B cell (primary cell): Measurements from ENCODE around the gene ZER1. TPM values are rescaled to one million over a fixed set of nuclear protein-coding genes. Genes with fewer than 3 reads are reported as not detected.
A peak's percentile ranks its signal among the peaks of the same experiment; 100 is the strongest.

Experiments
- ATAC-seq: fragments of 200-7000 bp; cut with Tn5 transposase; one replicate; pipeline ENCODE4 v1.10.0; 2021; ENCODE audit warnings: low read depth, mild to moderate bottlenecking, moderate number of reproducible peaks, moderate library complexity
- CTCF ChIA-PET: fragments of 350-600 bp; sonication (Branson Sonifier 250); formaldehyde crosslinking; loops from one replicate; lab custom pipeline; 2021; ENCODE audit warnings: antibody characterized with exemption, inconsistent platforms; lab: Charles Lee
- POLR2A ChIA-PET: fragments of 350-600 bp; sonication (Branson Sonifier 250); formaldehyde crosslinking; loops from one replicate; lab custom pipeline; 2021; ENCODE audit warnings: antibody characterized with exemption; lab: Charles Lee
- DNase-seq: peaks from one replicate; pipeline ENCODE4 v3.0.0; 2013
- H2AFZ ChIP-seq: 2 replicates; pipeline ENCODE4 v1.6.1; 2012; ENCODE audit warnings: mild to moderate bottlenecking, low read depth, low read length; ENCODE audit not compliant: insufficient read depth, poor library complexity, severe bottlenecking
- H3K27ac ChIP-seq, 2 donors: 1 replicate in 1 of 2; 2 replicates in 1 of 2; pipeline ENCODE4 v1.5.1; 2012 to 2013; ENCODE audit warnings: low read length in 2 of 2, mild to moderate bottlenecking in 2 of 2, moderate library complexity in 1 of 2
- H3K27me3 ChIP-seq, 4 experiments: fragments of 200-600 bp in 1 of 4; sonication (generic) in 1 of 4; replicated peaks in 1 of 4; 1 replicate in 2 of 4; 2 replicates in 2 of 4; pipeline versions ENCODE4 v1.6.1 to v1.7.0; 2013 to 2016; ENCODE audit warnings: low read length in 3 of 4, mild to moderate bottlenecking in 2 of 4, mixed read lengths in 1 of 4, moderate library complexity in 1 of 4; ENCODE audit not compliant: insufficient read depth in 4 of 4, control insufficient read depth in 3 of 4; ENCODE audit errors: control extremely low read depth in 1 of 4
- H3K36me3 ChIP-seq, 2 experiments: replicated peaks in 1 of 2; 1 replicate in 1 of 2; 2 replicates in 1 of 2; pipeline versions ENCODE4 v1.6.1 to v1.7.1; 2013; ENCODE audit warnings: low read length in 1 of 2; ENCODE audit not compliant: insufficient read depth in 2 of 2, control insufficient read depth in 1 of 2; ENCODE audit errors: control extremely low read depth in 1 of 2, extremely low read depth in 1 of 2
- H3K4me1 ChIP-seq, 2 donors: fragments of 200-600 bp in 1 of 2; sonication (generic) in 1 of 2; 1 replicate in 1 of 2; 2 replicates in 1 of 2; pipeline versions ENCODE4 v1.5.1 to v1.6.1; 2013 to 2017; ENCODE audit warnings: low read length in 2 of 2; ENCODE audit not compliant: control insufficient read depth in 2 of 2, insufficient read depth in 2 of 2
- H3K4me2 ChIP-seq: replicated peaks from 2 replicates; pipeline ENCODE3; 2012; ENCODE audit warnings: mild to moderate bottlenecking, low read depth, low read length; ENCODE audit not compliant: poor library complexity, severe bottlenecking
- H3K4me3 ChIP-seq, 5 experiments: fragments of 200-600 bp in 1 of 5; sonication (generic) in 1 of 5; 1 replicate in 3 of 5; 2 replicates in 2 of 5; pipeline versions ENCODE4 v1.5.1 to v1.7.0; 2011 to 2016; ENCODE audit warnings: low read length in 4 of 5, mild to moderate bottlenecking in 4 of 5, low read depth in 2 of 5, control low read depth in 1 of 5, moderate library complexity in 1 of 5; ENCODE audit not compliant: insufficient read depth in 1 of 5; ENCODE audit errors: control extremely low read depth in 1 of 5, extremely low read depth in 1 of 5
- H3K79me2 ChIP-seq: fragments of 200-600 bp; sonication (generic); one replicate; pipeline ENCODE4 v1.6.0; 2016; ENCODE audit warnings: low read length; ENCODE audit not compliant: control insufficient read depth, insufficient read depth
- H3K9ac ChIP-seq: fragments of 200-600 bp; sonication (generic); 2 replicates; pipeline ENCODE4 v1.6.1; 2017; ENCODE audit warnings: mild to moderate bottlenecking, low read length, moderate library complexity
- H3K9me3 ChIP-seq, 3 donors: one replicate each; pipeline versions ENCODE4 v1.6.1 to v1.7.1; 2013; ENCODE audit warnings: low read length in 2 of 3; ENCODE audit not compliant: control insufficient read depth in 2 of 3, insufficient read depth in 1 of 3; ENCODE audit errors: control extremely low read depth in 1 of 3
- H4K20me1 ChIP-seq: 2 replicates; pipeline ENCODE4 v1.6.0; 2012; ENCODE audit warnings: mild to moderate bottlenecking, low read length; ENCODE audit not compliant: insufficient read depth, control insufficient read depth, poor library complexity, severe bottlenecking
- H3K27ac Mint-ChIP-seq: one replicate; pipeline ENCODE4 v1.8.0; 2021; ENCODE audit warnings: mixed read lengths
- H3K27me3 Mint-ChIP-seq: one replicate; pipeline ENCODE4 v1.8.0; 2021; ENCODE audit warnings: mixed read lengths
- H3K4me1 Mint-ChIP-seq: one replicate; pipeline ENCODE4 v1.8.0; 2021; ENCODE audit warnings: mixed read lengths
- H3K4me3 Mint-ChIP-seq: one replicate; pipeline ENCODE4 v1.8.0; 2021; ENCODE audit warnings: mixed read lengths
- H3K9me3 Mint-ChIP-seq: one replicate; pipeline ENCODE4 v1.8.0; 2022; ENCODE audit warnings: mixed read lengths; ENCODE audit not compliant: insufficient read depth
- EZH2 ChIP-seq: IDR thresholded peaks from 2 replicates; pipeline ENCODE4 v1.6.1; 2012; ENCODE audit warnings: borderline replicate concordance, low read depth, mild to moderate bottlenecking, moderate library complexity, low read length; ENCODE audit not compliant: insufficient read depth, poor library complexity, severe bottlenecking
- WGBS: methylation state at CpG from one replicate; pipeline ENCODE4 v1.1.5; 2013; ENCODE audit warnings: missing lambda C conversion rate; ENCODE audit not compliant: insufficient coverage; 5-methylcytosine and 5-hydroxymethylcytosine counted together
- intact Hi-C: fragments of 100-400 bp; cut with micrococcal nuclease; formaldehyde crosslinking; loops from one replicate; pipeline ENCODE4 v1.10.0; 2022
- polyA plus RNA-seq: library from polyadenylated mRNA; depleted of rRNA; stranded (reverse); fragments of >200 nt; gene quantifications from 2 replicates; pipeline ENCODE4 v1.2.3, GENCODE V29; 2012
- total RNA-seq, 2 donors: library from RNA; stranded (reverse); fragments of 120-200 nt in 1 of 2; gene quantifications; 1 replicate in 1 of 2; 2 replicates in 1 of 2; pipeline versions ENCODE4 v1.2.3 to v1.2.4, GENCODE V29; 2013 to 2022
- TF ChIP-seq, protein P1 (sequence below): fragments of 200-600 bp; IDR thresholded peaks from one replicate; pipeline ENCODE4 v1.8.0; 2022; ENCODE audit warnings: antibody characterized with exemption, mild to moderate bottlenecking

ZER1 gene
- total and polyA plus RNA-seq, 2 donors (not counting 1 experiment from before 2014, with no cell fraction given), result 26.9 to 42.2 TPM

DNA sequence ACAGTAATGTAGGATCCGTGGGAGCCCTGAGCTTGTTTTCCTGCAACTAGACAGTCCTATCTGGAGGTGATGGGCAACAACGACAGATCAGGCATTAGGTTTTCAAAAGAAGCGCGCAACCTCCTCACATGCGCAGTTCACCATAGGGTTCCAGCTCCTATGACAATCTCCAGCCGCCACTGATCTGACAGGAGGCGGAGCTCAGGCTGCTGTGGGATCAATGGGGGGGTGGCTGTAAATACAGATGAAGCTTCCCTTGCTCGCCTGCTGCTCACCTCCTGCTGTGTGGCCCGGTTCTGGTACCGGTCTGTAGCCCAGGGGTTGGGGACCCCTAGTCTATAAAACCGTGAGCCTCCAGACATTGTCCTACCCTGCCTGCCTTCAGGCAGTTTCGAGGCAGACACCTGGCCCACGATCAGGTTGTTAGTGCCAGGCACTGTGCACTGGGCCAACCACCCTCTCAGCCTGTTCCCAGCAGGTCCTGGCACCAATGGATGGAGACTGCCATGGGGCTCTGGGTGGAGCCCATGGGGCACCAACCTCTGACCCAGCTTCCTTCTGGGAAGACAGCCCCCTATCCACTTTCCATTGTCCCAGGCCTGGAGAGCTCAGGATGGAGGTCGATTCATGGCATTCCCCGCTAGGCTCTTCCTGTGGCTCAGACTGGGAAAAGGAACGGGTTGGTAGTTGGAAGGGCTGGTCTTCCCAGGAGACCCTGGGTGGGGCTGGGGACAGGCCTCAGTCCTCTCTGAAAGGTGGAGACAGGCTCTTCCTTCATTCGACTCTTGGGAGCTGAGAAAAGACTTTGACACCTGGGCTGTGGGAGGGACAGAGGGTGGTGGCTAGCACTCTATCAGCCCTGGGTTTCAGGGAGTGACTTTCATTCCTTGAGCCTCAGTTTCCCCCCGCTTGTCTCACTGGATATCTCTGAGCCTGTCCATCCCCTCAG is 48.3 kb upstream of the ZER1 start:
- no peak for ATAC-seq
- ChIA-PET POLR2A (interaction anchor here (1.1 to 1.8 kb wide), 2 partner anchors 10 to 130 kb away, joined by 4 to 5 read pairs; partner anchors contain the start of genes SET and SPOUT1), CTCF (interaction anchor here (0.6 to 2.1 kb wide), 5 partner anchors 10 to 171 kb away, joined by 3 to 11 read pairs (median 3); no protein-coding TSS in a partner anchor)
- DNase-seq, result no peak
- Mint-ChIP-seq H3K4me1 (peaks cover 14% of the 10 kb centered on the region), H3K4me3 (peak overlapping the region; percentile 55), H3K27ac (no peak overlapping the region), H3K9me3 (no peaks in the 10 kb centered on the region), H3K27me3 (no peaks in the 10 kb centered on the region)
- Histone ChIP-seq H3K4me2 (peak overlapping the region; percentile 98), H3K79me2 (no peaks in the 10 kb centered on the region), H3K9ac (no peak overlapping the region), H3K9me3 (peaks cover 0 to 9% (median 0%) of the 10 kb centered on the region in 3 donors), H3K36me3 (peaks cover 0 to 20% of the 10 kb centered on the region in 2 experiments), H3K4me3 (peak overlapping the region in 1 of 5 experiments; percentile 35), H3K27me3 (no peaks in the 10 kb centered on the region), H3K27ac (no peak overlapping the region), H2AFZ (no peak overlapping the region), H3K4me1 (peaks cover 5 to 16% of the 10 kb centered on the region in 2 donors), H4K20me1 (no peaks in the 10 kb centered on the region)
- 96% methylated on average over 16 of the region's 18 CpGs for WGBS
- intact Hi-C loops, result loop anchor here (1.0 to 2.0 kb wide), 2 partner anchors 62 to 171 kb away; partner anchors contain the start of gene LRRC8A
- TF ChIP-seq EZH2, result no peak
- TF ChIP-seq, protein P1, sequence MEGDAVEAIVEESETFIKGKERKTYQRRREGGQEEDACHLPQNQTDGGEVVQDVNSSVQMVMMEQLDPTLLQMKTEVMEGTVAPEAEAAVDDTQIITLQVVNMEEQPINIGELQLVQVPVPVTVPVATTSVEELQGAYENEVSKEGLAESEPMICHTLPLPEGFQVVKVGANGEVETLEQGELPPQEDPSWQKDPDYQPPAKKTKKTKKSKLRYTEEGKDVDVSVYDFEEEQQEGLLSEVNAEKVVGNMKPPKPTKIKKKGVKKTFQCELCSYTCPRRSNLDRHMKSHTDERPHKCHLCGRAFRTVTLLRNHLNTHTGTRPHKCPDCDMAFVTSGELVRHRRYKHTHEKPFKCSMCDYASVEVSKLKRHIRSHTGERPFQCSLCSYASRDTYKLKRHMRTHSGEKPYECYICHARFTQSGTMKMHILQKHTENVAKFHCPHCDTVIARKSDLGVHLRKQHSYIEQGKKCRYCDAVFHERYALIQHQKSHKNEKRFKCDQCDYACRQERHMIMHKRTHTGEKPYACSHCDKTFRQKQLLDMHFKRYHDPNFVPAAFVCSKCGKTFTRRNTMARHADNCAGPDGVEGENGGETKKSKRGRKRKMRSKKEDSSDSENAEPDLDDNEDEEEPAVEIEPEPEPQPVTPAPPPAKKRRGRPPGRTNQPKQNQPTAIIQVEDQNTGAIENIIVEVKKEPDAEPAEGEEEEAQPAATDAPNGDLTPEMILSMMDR, result no peak
